ENCODE measurements around the gene ZMAT5. TPM values are rescaled to one million over a fixed set of nuclear protein-coding genes. Genes with fewer than 3 reads are reported as not detected.

The ZMAT5 gene
- total and polyA plus RNA-seq, 2 of the 13 experiments (the other 11 are each of a cell fraction or from before 2014, with no cell fraction given) = 20.7 to 27.8 TPM

DNA sequence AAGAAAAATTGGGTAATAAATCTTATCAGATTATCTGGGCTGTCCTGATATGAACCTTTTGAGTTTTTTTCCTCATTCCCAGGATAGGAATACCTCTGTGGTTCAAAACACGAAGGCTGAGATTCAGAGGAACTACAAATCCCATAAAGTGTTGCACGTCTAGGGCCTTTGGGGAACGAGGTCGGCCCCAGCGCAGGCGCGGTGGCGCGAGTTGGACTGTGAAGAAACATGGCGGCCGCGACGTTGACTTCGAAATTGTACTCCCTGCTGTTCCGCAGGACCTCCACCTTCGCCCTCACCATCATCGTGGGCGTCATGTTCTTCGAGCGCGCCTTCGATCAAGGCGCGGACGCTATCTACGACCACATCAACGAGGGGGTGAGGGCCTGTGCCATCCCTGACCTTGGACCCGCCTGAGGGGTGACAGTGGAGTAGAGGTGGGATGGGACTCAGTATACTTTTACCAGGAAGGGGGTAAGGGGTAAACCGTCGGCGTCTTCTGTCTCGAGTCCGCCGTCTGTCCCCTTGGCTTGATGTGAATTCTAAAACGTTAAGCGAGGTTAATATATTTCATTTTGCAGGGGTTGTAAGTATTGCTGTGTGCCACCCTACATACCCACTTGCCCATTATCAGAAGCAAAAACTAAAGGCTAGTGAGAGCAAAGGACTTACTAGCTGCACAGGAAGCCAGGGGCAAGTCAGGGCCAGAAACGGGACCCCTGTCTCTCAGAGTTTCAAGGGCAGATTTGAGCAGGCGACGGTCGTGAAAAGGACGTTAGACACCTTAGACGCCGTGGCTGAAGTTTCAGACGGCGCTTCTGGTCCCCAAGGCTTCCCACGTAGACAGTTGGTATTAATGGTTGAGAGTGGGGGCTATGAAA, 604 bp upstream of the ZMAT5 start, which contains the start of gene UQCR10 (continued):
- TF ChIP-seq TBP (CRISPR knock-in tag; IDR thresholded peaks at IDR 0.05) (no peak), ZNF543 (CRISPR knock-in tag; IDR thresholded peaks at IDR 0.05) (0 out of 2 replicates have a peak, but pooled peaks have one; percentile 21), ZEB1 (IDR thresholded peaks at IDR 0.05; ENCODE audit: insufficient replicate concordance, low read depth) (no peak), PTBP1 (IDR thresholded peaks at IDR 0.05; ENCODE audit: low read depth, low read length, poor library complexity, severe bottlenecking) (no peak), ZNF567 (CRISPR knock-in tag; IDR thresholded peaks at IDR 0.05; ENCODE audit: borderline replicate concordance) (0 out of 2 replicates have a peak, but pooled peaks have one; percentile 64), EZH2 (conservative IDR thresholded peaks at IDR 0.05; ENCODE audit: low read depth, low read length) (no peak), MED8 (CRISPR knock-in tag; IDR thresholded peaks at IDR 0.05; ENCODE audit: insufficient replicate concordance) (no peak), ZNF180 (CRISPR knock-in tag; IDR thresholded peaks at IDR 0.05; ENCODE audit: borderline replicate concordance, low read depth) (no peak), KLF12 (CRISPR knock-in tag; IDR thresholded peaks at IDR 0.05; ENCODE audit: borderline replicate concordance) (peak; percentile 61), KMT2A (CRISPR knock-in tag; IDR thresholded peaks at IDR 0.05) (no peak), AGO2 (optimal IDR thresholded peaks at IDR 0.05; ENCODE audit: low read depth, low read length) (peak; percentile 39), IKZF4 (CRISPR knock-in tag; IDR thresholded peaks at IDR 0.05; ENCODE audit: borderline replicate concordance, low read depth, not compliant biosample characterization) (no peak), KDM5A (IDR thresholded peaks at IDR 0.05; ENCODE audit: borderline replicate concordance, low read length) (peak; percentile 81)
- TF ChIP-seq, protein P1, sequence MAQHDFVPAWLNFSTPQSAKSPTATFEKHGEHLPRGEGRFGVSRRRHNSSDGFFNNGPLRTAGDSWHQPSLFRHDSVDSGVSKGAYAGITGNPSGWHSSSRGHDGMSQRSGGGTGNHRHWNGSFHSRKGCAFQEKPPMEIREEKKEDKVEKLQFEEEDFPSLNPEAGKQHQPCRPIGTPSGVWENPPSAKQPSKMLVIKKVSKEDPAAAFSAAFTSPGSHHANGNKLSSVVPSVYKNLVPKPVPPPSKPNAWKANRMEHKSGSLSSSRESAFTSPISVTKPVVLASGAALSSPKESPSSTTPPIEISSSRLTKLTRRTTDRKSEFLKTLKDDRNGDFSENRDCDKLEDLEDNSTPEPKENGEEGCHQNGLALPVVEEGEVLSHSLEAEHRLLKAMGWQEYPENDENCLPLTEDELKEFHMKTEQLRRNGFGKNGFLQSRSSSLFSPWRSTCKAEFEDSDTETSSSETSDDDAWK (CRISPR knock-in tag; IDR thresholded peaks at IDR 0.05) = no peak
- TF ChIP-seq, protein P2, sequence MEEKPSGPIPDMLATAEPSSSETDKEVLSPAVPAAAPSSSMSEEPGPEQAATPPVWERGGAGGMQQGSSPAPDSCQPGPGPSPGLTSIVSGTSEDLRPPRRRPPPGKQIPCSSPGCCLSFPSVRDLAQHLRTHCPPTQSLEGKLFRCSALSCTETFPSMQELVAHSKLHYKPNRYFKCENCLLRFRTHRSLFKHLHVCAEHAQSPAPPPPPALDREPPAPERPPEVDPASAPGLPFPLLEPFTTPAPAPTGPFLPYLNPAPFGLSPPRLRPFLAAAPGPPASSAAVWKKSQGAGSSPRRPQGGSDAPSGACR (CRISPR knock-in tag; IDR thresholded peaks at IDR 0.05) = no peak
- TF ChIP-seq, protein P3, sequence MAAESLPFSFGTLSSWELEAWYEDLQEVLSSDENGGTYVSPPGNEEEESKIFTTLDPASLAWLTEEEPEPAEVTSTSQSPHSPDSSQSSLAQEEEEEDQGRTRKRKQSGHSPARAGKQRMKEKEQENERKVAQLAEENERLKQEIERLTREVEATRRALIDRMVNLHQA (CRISPR knock-in tag; IDR thresholded peaks at IDR 0.05) = no peak
- TF ChIP-seq, protein P4, sequence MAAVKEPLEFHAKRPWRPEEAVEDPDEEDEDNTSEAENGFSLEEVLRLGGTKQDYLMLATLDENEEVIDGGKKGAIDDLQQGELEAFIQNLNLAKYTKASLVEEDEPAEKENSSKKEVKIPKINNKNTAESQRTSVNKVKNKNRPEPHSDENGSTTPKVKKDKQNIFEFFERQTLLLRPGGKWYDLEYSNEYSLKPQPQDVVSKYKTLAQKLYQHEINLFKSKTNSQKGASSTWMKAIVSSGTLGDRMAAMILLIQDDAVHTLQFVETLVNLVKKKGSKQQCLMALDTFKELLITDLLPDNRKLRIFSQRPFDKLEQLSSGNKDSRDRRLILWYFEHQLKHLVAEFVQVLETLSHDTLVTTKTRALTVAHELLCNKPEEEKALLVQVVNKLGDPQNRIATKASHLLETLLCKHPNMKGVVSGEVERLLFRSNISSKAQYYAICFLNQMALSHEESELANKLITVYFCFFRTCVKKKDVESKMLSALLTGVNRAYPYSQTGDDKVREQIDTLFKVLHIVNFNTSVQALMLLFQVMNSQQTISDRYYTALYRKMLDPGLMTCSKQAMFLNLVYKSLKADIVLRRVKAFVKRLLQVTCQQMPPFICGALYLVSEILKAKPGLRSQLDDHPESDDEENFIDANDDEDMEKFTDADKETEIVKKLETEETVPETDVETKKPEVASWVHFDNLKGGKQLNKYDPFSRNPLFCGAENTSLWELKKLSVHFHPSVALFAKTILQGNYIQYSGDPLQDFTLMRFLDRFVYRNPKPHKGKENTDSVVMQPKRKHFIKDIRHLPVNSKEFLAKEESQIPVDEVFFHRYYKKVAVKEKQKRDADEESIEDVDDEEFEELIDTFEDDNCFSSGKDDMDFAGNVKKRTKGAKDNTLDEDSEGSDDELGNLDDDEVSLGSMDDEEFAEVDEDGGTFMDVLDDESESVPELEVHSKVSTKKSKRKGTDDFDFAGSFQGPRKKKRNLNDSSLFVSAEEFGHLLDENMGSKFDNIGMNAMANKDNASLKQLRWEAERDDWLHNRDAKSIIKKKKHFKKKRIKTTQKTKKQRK (IDR thresholded peaks at IDR 0.05; ENCODE audit: low read length) = no peak
- TF ChIP-seq, protein P5, sequence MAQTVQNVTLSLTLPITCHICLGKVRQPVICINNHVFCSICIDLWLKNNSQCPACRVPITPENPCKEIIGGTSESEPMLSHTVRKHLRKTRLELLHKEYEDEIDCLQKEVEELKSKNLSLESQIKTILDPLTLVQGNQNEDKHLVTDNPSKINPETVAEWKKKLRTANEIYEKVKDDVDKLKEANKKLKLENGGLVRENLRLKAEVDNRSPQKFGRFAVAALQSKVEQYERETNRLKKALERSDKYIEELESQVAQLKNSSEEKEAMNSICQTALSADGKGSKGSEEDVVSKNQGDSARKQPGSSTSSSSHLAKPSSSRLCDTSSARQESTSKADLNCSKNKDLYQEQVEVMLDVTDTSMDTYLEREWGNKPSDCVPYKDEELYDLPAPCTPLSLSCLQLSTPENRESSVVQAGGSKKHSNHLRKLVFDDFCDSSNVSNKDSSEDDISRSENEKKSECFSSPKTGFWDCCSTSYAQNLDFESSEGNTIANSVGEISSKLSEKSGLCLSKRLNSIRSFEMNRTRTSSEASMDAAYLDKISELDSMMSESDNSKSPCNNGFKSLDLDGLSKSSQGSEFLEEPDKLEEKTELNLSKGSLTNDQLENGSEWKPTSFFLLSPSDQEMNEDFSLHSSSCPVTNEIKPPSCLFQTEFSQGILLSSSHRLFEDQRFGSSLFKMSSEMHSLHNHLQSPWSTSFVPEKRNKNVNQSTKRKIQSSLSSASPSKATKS (CRISPR knock-in tag; IDR thresholded peaks at IDR 0.05) = no peak
- TF ChIP-seq, protein P6, sequence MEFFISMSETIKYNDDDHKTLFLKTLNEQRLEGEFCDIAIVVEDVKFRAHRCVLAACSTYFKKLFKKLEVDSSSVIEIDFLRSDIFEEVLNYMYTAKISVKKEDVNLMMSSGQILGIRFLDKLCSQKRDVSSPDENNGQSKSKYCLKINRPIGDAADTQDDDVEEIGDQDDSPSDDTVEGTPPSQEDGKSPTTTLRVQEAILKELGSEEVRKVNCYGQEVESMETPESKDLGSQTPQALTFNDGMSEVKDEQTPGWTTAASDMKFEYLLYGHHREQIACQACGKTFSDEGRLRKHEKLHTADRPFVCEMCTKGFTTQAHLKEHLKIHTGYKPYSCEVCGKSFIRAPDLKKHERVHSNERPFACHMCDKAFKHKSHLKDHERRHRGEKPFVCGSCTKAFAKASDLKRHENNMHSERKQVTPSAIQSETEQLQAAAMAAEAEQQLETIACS (CRISPR knock-in tag; IDR thresholded peaks at IDR 0.05) = peak; percentile 45; the same call in 1 of the 2 replicates
